HTERT RPE-1 (cell line): ENCODE data around the gene WASHC4.

Experiments used
- in situ Hi-C: fragments of 300-500 bp; cut with MboI; formaldehyde crosslinking; loops from 4 replicates; pipeline ENCODE4 v1.14.3; 2020; ENCODE audit warnings: low sequenced_read_pairs

WASHC4 gene

GRCh38 chr12:105204127-105204526 lies 96.6 kb downstream of the WASHC4 start:
- in situ Hi-C loops: no loop called here

DNA sequence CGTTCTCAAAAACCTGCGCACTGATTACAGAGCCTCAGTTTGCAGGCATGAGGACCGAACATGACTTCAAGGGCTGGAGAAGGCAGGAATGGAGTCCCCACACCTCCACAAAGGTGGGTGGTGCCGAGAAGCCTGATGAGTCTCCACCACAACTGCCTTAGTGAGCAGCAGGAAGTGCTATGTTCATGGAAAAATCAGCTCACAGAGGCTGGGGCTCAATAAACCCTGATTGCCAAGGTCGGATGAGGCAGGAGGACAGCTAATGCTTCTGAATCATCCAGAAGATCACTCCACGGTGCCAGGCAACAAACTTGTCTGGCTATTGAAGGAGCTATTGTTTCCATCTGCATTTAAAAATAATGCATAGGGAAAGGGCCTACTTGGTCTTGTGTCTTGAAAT lies 97.4 kb downstream of the WASHC4 start:
- in situ Hi-C loops: no loop called here

DNA sequence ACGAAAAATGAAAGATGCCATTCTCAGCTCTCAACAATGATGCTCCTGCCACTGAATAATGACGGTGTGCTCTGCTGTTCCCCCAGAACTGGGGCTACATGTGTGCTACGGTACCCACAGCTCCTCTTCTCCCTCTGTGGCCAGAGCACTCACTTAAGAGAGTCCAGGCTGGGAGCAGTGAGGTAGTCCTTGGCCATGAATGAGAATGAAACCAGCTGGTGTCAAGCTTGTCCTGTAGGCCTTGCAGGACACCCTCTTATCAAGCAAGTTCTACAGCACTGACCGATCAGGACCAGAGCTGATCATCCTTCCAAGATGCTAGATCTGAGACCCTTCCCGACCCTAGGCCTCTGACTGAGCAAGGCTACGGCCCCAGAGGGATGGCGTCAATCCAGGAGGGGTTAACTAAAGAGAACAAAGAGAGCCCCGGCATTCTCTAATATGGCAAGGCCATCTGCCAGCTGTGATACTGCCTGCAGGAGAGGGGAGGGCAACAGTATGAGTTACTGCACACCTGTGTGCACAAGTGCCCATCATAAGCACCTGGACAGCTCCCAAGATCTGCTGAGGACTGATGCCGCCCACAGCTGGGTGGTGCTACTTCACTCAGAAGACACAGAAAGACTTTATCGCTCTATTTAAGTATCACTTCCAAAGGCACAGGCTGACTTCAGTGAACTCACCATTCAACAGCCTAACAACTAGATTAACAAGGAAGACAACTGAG lies 98.0 kb downstream of the WASHC4 start:
- in situ Hi-C loops: no loop called here

- in situ Hi-C loops: no loop called here
Measured at GRCh38 chr12:105206686-105207374, 99.3 kb downstream of the WASHC4 start.

DNA sequence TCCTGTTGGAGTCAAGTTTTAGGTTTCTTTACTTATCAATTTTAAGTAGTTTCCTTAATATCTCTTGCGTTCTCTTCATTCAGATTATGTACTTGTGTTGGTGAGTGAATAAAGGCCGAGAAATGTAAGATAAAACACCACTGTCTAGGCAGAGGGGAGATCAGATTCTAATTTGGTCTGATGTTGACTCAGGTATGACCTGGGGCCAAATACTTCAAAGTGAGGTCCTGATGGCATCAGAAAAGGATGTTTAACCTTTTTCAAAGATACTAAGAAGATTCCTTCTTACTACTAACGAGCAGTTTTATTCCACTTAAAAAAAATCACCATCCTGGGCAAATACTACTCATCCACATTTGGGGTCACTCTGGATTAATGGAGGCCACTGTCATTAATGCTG lies 101.6 kb downstream of the WASHC4 start:
- in situ Hi-C loops: no loop called here

- in situ Hi-C loops: no loop called here
Measured at GRCh38 chr12:105212438-105212837, 104.9 kb downstream of the WASHC4 start.

DNA sequence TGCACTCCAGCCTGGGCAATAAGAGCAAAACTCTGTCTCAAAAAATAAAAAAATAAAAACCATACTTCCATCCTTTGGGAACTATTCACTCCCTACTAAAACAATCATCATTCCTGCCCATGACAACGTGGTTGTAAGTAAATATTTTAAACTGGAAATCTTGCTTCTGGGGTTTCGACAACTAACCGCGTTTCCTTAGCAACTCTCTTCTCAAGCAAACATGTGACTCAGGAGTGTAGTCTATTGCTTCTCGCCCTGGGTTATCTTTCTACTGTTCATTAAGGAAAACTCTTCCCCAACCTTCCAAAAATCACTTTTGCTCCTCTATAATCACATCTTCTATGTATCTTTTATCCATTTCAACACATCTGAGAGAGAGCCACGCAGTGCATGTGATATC lies 106.6 kb downstream of the WASHC4 start:
- in situ Hi-C loops: no loop called here

DNA sequence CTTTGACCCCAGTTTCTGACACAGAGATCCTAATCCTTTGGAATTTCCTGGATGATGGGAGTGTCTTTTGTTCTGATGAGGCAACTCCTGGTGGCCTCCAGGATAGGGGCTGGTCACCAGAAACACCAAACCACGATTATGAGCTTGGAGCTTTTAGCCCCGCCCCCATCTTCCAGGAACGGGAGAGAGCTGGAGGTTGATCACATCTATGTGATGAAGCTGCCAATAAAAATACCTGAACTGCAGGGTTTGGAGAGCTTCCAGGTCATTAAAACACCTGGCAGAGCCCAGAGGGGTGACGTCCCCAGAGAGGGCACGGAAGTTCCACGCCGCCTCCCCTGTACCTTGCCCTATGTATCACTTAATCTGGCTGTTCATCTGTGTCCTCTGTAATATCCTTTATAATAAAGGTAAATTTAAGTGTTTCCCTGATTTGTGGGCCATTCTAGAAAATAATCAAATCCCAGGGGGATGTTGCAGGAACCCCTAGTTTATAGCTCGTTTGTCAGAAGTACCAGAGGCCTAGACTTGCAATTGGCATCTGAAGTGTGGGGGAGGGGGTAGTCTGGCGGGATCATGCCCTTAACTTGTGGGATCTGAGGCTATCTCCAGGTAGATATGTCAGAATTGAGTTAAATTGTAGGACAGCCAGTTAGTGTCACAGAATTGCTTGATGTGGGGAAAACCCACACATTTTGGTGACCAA lies 107.3 kb downstream of the WASHC4 start:
- in situ Hi-C loops: no loop called here

DNA sequence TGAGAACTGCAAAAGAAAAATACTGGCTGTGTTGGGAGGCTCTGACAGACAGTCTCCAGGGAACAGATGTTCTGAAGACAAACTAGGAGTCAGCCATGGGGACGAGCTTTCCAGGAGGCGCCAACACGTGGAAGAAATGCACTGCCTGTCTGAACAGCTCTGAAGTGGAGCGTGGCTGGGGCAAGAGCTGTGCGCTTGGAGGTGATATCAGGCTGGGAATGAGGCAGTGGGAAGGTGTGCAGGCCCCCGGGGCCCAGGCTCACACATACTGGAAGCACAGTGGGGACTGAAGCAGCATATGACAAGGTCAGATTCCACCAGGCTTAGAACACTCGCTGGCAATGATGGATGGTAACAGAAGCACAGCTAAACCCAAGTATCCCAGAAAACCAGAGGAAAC lies 110.9 kb downstream of the WASHC4 start:
- in situ Hi-C loops: no loop called here
